PC-3 (cell line): ENCODE results near the gene KAT7. TPM values are rescaled to one million over a fixed set of nuclear protein-coding genes. Genes with fewer than 3 reads are reported as not detected.

Experiments
- ATAC-seq: fragments of 200-7000 bp; cut with Tn5 transposase; 2 replicates; pipeline ENCODE4 v1.9.1; 2020; ENCODE audit warnings: mild to moderate bottlenecking, moderate library complexity
- BruUV-seq: library from RNA; stranded (reverse); fragments of 400-500 nt; replicated peaks from 2 replicates; lab custom pipeline; 2021; lab: Mats Ljungman, UMichigan
- CTCF ChIA-PET: fragments of 300-600 bp; sonication (Branson Sonifier 250); formaldehyde crosslinking; loops from one replicate; lab custom pipeline; 2022; ENCODE audit warnings: antibody characterized with exemption; lab: Charles Lee
- POLR2A ChIA-PET: fragments of 300-600 bp; sonication (Branson Sonifier 250); formaldehyde crosslinking; loops from one replicate; lab custom pipeline; 2022; ENCODE audit warnings: antibody characterized with exemption; ENCODE audit not compliant: unreplicated experiment; lab: Charles Lee
- DNase-seq: peaks from one replicate; pipeline ENCODE4 v3.0.0-alpha.2; 2015
- H2AFZ ChIP-seq: fragments of 300-600 bp; sonication (generic); 2 replicates; pipeline ENCODE4 v1.6.0; 2016; ENCODE audit warnings: antibody characterized with exemption, low read length
- H3F3A ChIP-seq: fragments of 300-600 bp; sonication (generic); one replicate; pipeline ENCODE4 v1.6.0; 2017; ENCODE audit warnings: antibody characterized with exemption, low read length, control low read depth, mild to moderate bottlenecking; ENCODE audit not compliant: unreplicated experiment
- H3K27ac ChIP-seq: fragments of 300-600 bp; sonication (generic); 2 replicates; pipeline ENCODE4 v1.5.1; 2016; ENCODE audit warnings: mild to moderate bottlenecking, low read length
- H3K27me3 ChIP-seq: fragments of 300-600 bp; sonication (generic); 2 replicates; pipeline ENCODE4 v1.6.1; 2016; ENCODE audit warnings: low read length, mixed read lengths
- H3K36me3 ChIP-seq: fragments of 300-600 bp; sonication (generic); 2 replicates; pipeline ENCODE4 v1.6.1; 2016; ENCODE audit warnings: low read depth, mixed run types, low read length, mixed read lengths
- H3K4me1 ChIP-seq: fragments of 300-600 bp; sonication (generic); 2 replicates; pipeline ENCODE4 v1.5.1; 2016; ENCODE audit warnings: low read length; ENCODE audit not compliant: insufficient read depth
- H3K4me2 ChIP-seq: fragments of 300-600 bp; sonication (generic); 2 replicates; pipeline ENCODE4 v1.6.0; 2016; ENCODE audit warnings: low read length
- H3K4me3 ChIP-seq: fragments of 300-600 bp; sonication (generic); 2 replicates; pipeline ENCODE4 v1.5.1; 2016; ENCODE audit warnings: mild to moderate bottlenecking, low read length, mixed read lengths
- H3K79me2 ChIP-seq: fragments of 300-600 bp; sonication (generic); 2 replicates; pipeline ENCODE4 v1.6.1; 2017; ENCODE audit warnings: low read length, mixed read lengths
- H3K9ac ChIP-seq: fragments of 300-600 bp; sonication (generic); 2 replicates; pipeline ENCODE4 v1.6.0; 2016; ENCODE audit warnings: mild to moderate bottlenecking, low read length
- H3K9me2 ChIP-seq: fragments of 300-600 bp; sonication (generic); replicated peaks from 2 replicates; pipeline ENCODE4 v1.6.1; 2016; ENCODE audit warnings: mixed run types, low read length, mixed read lengths
- H3K9me3 ChIP-seq: fragments of 300-600 bp; sonication (generic); 2 replicates; pipeline ENCODE4 v1.6.1; 2016; ENCODE audit warnings: low read length, mixed read lengths
- H4K20me1 ChIP-seq: fragments of 300-600 bp; sonication (generic); 2 replicates; pipeline ENCODE4 v1.6.1; 2016; ENCODE audit warnings: low read length, mixed read lengths
- CTCF ChIP-seq: fragments of 300-600 bp; sonication (generic); conservative IDR thresholded peaks from 2 replicates; pipeline ENCODE4 v1.5.1; 2017; ENCODE audit warnings: antibody characterized with exemption, low read depth, mild to moderate bottlenecking, low read length
- EZH2 ChIP-seq: fragments of 300-600 bp; sonication (generic); IDR thresholded peaks from one replicate; pipeline ENCODE4 v1.6.1; 2017; ENCODE audit warnings: antibody characterized with exemption, mild to moderate bottlenecking, low read length; ENCODE audit not compliant: unreplicated experiment
- EZH2phosphoT487 ChIP-seq: fragments of 300-600 bp; sonication (generic); IDR thresholded peaks from 2 replicates; pipeline ENCODE4 v1.6.1; 2018; ENCODE audit warnings: mild to moderate bottlenecking, antibody characterized with exemption, low read length, borderline replicate concordance
- intact Hi-C: fragments of 100-400 bp; cut with micrococcal nuclease; formaldehyde crosslinking; loops from 2 replicates; pipeline ENCODE4 v1.9.0; 2023
- total RNA-seq: library from RNA; depleted of rRNA; stranded (reverse); fragments of >200 nt; gene quantifications from 2 replicates; pipeline ENCODE4 v1.2.3, GENCODE V29; 2014

KAT7 gene
- total RNA-seq, 1 experiment from 2014 or later, result 39.1 TPM

- Histone ChIP-seq H3K27me3 (no peaks in the 10 kb centered on the region), H3K4me1 (peaks cover 20% of the 10 kb centered on the region), H3K9me3 (no peaks in the 10 kb centered on the region), H3K9me2 (no peaks in the 10 kb centered on the region), H3K27ac (no peak overlapping the region), H4K20me1 (no peaks in the 10 kb centered on the region), H3K4me3 (no peak overlapping the region), H3K9ac (no peak overlapping the region), H2AFZ (no peak overlapping the region), H3K4me2 (no peak overlapping the region), H3F3A (no peaks in the 10 kb centered on the region), H3K36me3 (no peaks in the 10 kb centered on the region), H3K79me2 (no peaks in the 10 kb centered on the region)
- intact Hi-C loops, result no loop called here
- ChIA-PET CTCF (no interaction called here), POLR2A (no interaction called here)
- DNase-seq (no peak), ATAC-seq (no peak)
- no TSS peak for BruUV-seq
- TF ChIP-seq EZH2phosphoT487 (no peak), EZH2 (no peak), CTCF (no peak)
Observed at GRCh38 chr17:49759203-49759602, 29.3 kb upstream of the KAT7 start.

- H3K9ac ChIP-seq, result no peak overlapping the region
- H2AFZ ChIP-seq, result no peak overlapping the region
- H4K20me1 ChIP-seq, result no peaks in the 10 kb centered on the region
- no peaks in the 10 kb centered on the region for H3K79me2 ChIP-seq
- H3K9me3 ChIP-seq, result no peaks in the 10 kb centered on the region
- H3K36me3 ChIP-seq, result no peaks in the 10 kb centered on the region
- DNase-seq (no peak), ATAC-seq (no peak)
- BruUV-seq, result no TSS peak
- ChIA-PET POLR2A (no interaction called here), CTCF (no interaction called here)
- H3F3A ChIP-seq, result no peaks in the 10 kb centered on the region
- TF ChIP-seq CTCF (no peak), EZH2 (no peak), EZH2phosphoT487 (no peak)
- no peak overlapping the region for H3K4me3 ChIP-seq
- H3K27ac ChIP-seq, result no peak overlapping the region
- no peaks in the 10 kb centered on the region for H3K9me2 ChIP-seq
- no peak overlapping the region for H3K4me2 ChIP-seq
- no peaks in the 10 kb centered on the region for H3K27me3 ChIP-seq
- intact Hi-C loops, result no loop called here
- H3K4me1 ChIP-seq, result peaks cover 24% of the 10 kb centered on the region
Observed at GRCh38 chr17:49760296-49760695, 28.2 kb upstream of the KAT7 start.

GRCh38 chr17:49760932-49761558 lies 27.4 kb upstream of the KAT7 start:
- ATAC-seq (no peak), DNase-seq (no peak)
- no peak overlapping the region for H2AFZ ChIP-seq
- H3K9me3 ChIP-seq, result no peaks in the 10 kb centered on the region
- no peaks in the 10 kb centered on the region for H3K36me3 ChIP-seq
- CTCF ChIA-PET, result no interaction called here
- no peak overlapping the region for H3K27ac ChIP-seq
- H3K9ac ChIP-seq, result no peak overlapping the region
- no peak for TF ChIP-seq CTCF
- no peak for TF ChIP-seq EZH2phosphoT487
- no peak for TF ChIP-seq EZH2
- POLR2A ChIA-PET, result no interaction called here
- H3K4me1 ChIP-seq, result peaks cover 24% of the 10 kb centered on the region
- H3F3A ChIP-seq, result no peaks in the 10 kb centered on the region
- H3K79me2 ChIP-seq, result no peaks in the 10 kb centered on the region
- no TSS peak for BruUV-seq
- H3K4me2 ChIP-seq, result no peak overlapping the region
- no peaks in the 10 kb centered on the region for H3K27me3 ChIP-seq
- H4K20me1 ChIP-seq, result no peaks in the 10 kb centered on the region
- no peaks in the 10 kb centered on the region for H3K9me2 ChIP-seq
- intact Hi-C loops, result no loop called here
- no peak overlapping the region for H3K4me3 ChIP-seq
